ENCODE measurements around the gene PAX7. TPM values are rescaled to one million over a fixed set of nuclear protein-coding genes. Genes with fewer than 3 reads are reported as not detected.

PAX7 gene
- total and polyA plus RNA-seq, 2 experiments from 2014 or later = 0.03 TPM; not detected in 1

DNA sequence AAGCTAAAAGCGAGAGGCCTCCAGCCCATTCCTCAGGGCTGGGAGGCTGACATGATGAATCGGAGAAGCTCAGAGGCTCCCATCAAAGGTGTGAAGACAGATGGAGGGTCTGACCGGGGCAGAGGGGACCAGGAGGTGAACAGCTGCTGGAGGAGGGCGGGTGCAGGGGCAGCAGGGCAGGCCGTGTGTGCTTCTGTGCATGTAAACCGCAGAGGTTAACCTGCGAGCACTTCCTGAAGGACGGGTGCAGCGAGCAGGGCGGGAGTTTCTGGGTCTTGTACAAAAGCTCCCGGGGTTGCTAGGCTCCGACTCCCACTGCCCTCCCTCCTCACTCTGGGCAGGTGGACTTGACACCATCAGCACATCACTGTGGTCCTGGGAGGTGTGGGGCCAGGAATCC lies 75.2 kb downstream of the PAX7 start:
- no peak overlapping the region for H3K27ac ChIP-seq (ENCODE audit: low read depth)
- no peaks in the 10 kb centered on the region for H3K79me2 ChIP-seq (replicated peaks; ENCODE audit: insufficient read depth)
- ATAC-seq (no peak), DNase-seq (ENCODE audit: low spot score) (no peak)
- TF ChIP-seq ZNF114 (CRISPR knock-in tag; IDR thresholded peaks at IDR 0.05) (no peak), EZH2phosphoT487 (IDR thresholded peaks at IDR 0.05; ENCODE audit: unreplicated experiment) (no peak), CREB1 (CRISPR knock-in tag; IDR thresholded peaks at IDR 0.05; ENCODE audit: low read depth) (no peak), EZH2 (IDR thresholded peaks at IDR 0.05; ENCODE audit: low read depth, unreplicated experiment) (no peak), ZNF331 (CRISPR knock-in tag; IDR thresholded peaks at IDR 0.05; ENCODE audit: low read depth) (no peak), ETS1 (IDR thresholded peaks at IDR 0.05) (no peak), REST (IDR thresholded peaks at IDR 0.05; ENCODE audit: unreplicated experiment) (no peak), POLR2AphosphoS5 (IDR thresholded peaks at IDR 0.05; ENCODE audit: low read depth) (no peak), NANOG (IDR thresholded peaks at IDR 0.05; ENCODE audit: borderline replicate concordance) (no peak), CTCF (conservative IDR thresholded peaks at IDR 0.05; ENCODE audit: low read depth in 2 of 2) (no peak), JUNB (IDR thresholded peaks at IDR 0.05; ENCODE audit: unreplicated experiment) (no peak), STAT1 (IDR thresholded peaks at IDR 0.05; ENCODE audit: unreplicated experiment) (no peak)
- TF ChIP-seq, protein P1, sequence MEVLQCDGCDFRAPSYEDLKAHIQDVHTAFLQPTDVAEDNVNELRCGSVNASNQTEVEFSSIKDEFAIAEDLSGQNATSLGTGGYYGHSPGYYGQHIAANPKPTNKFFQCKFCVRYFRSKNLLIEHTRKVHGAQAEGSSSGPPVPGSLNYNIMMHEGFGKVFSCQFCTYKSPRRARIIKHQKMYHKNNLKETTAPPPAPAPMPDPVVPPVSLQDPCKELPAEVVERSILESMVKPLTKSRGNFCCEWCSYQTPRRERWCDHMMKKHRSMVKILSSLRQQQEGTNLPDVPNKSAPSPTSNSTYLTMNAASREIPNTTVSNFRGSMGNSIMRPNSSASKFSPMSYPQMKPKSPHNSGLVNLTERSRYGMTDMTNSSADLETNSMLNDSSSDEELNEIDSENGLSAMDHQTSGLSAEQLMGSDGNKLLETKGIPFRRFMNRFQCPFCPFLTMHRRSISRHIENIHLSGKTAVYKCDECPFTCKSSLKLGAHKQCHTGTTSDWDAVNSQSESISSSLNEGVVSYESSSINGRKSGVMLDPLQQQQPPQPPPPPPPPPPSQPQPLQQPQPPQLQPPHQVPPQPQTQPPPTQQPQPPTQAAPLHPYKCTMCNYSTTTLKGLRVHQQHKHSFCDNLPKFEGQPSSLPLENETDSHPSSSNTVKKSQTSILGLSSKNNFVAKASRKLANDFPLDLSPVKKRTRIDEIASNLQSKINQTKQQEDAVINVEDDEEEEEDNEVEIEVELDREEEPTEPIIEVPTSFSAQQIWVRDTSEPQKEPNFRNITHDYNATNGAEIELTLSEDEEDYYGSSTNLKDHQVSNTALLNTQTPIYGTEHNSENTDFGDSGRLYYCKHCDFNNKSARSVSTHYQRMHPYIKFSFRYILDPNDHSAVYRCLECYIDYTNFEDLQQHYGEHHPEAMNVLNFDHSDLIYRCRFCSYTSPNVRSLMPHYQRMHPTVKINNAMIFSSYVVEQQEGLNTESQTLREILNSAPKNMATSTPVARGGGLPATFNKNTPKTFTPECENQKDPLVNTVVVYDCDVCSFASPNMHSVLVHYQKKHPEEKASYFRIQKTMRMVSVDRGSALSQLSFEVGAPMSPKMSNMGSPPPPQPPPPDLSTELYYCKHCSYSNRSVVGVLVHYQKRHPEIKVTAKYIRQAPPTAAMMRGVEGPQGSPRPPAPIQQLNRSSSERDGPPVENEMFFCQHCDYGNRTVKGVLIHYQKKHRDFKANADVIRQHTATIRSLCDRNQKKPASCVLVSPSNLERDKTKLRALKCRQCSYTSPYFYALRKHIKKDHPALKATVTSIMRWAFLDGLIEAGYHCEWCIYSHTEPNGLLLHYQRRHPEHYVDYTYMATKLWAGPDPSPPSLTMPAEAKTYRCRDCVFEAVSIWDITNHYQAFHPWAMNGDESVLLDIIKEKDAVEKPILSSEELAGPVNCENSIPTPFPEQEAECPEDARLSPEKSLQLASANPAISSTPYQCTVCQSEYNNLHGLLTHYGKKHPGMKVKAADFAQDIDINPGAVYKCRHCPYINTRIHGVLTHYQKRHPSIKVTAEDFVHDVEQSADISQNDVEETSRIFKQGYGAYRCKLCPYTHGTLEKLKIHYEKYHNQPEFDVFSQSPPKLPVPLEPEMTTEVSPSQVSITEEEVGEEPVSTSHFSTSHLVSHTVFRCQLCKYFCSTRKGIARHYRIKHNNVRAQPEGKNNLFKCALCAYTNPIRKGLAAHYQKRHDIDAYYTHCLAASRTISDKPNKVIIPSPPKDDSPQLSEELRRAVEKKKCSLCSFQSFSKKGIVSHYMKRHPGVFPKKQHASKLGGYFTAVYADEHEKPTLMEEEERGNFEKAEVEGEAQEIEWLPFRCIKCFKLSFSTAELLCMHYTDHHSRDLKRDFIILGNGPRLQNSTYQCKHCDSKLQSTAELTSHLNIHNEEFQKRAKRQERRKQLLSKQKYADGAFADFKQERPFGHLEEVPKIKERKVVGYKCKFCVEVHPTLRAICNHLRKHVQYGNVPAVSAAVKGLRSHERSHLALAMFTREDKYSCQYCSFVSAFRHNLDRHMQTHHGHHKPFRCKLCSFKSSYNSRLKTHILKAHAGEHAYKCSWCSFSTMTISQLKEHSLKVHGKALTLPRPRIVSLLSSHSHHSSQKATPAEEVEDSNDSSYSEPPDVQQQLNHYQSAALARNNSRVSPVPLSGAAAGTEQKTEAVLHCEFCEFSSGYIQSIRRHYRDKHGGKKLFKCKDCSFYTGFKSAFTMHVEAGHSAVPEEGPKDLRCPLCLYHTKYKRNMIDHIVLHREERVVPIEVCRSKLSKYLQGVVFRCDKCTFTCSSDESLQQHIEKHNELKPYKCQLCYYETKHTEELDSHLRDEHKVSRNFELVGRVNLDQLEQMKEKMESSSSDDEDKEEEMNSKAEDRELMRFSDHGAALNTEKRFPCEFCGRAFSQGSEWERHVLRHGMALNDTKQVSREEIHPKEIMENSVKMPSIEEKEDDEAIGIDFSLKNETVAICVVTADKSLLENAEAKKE (CRISPR knock-in tag; IDR thresholded peaks at IDR 0.05) = no peak
- H2AFZ ChIP-seq = no peak overlapping the region
- H3K4me1 ChIP-seq (ENCODE audit: insufficient read depth) = no peaks in the 10 kb centered on the region
- H3K27ac Mint-ChIP-seq = no peak overlapping the region
- no peaks in the 10 kb centered on the region for H4K20me1 ChIP-seq (replicated peaks; ENCODE audit: insufficient read depth)
- H3K4me2 ChIP-seq = no peak overlapping the region
- H3K4me3 Mint-ChIP-seq = no peak overlapping the region
- no peaks in the 10 kb centered on the region for H3K36me3 Mint-ChIP-seq (ENCODE audit: low read depth)
- H3K9me3 Mint-ChIP-seq = no peaks in the 10 kb centered on the region
- no peaks in the 10 kb centered on the region for H3K36me3 ChIP-seq (ENCODE audit: insufficient read depth)
- peaks cover 2% of the 10 kb centered on the region; the same call in 1 of the 3 replicates for H3K4me1 Mint-ChIP-seq
- H3K4me3 ChIP-seq = no peak overlapping the region
- H3K27me3 ChIP-seq (ENCODE audit: insufficient read depth) = no peaks in the 10 kb centered on the region; the same call in 1 of the 2 replicates
- H3F3A ChIP-seq (replicated peaks; ENCODE audit: low read depth) = no peaks in the 10 kb centered on the region
- peaks cover 7% of the 10 kb centered on the region for H3K27me3 Mint-ChIP-seq (ENCODE audit: insufficient read depth, low read depth, poor library complexity)
- H3K9me2 ChIP-seq (ENCODE audit: insufficient read depth) = no peaks in the 10 kb centered on the region
